Measurements from ENCODE around the gene VCPKMT.
A peak's percentile ranks its signal among the peaks of the same experiment; 100 is the strongest.

Gene VCPKMT

GRCh38 chr14:50067723-50068495, 48.5 kb downstream of the VCPKMT start:
- DNase-seq (ENCODE audit: low spot score), result no peak

GRCh38 chr14:50065583-50065982, 50.8 kb downstream of the VCPKMT start:
- DNase-seq (ENCODE audit: low spot score), result no peak

- DNase-seq (ENCODE audit: low spot score), result peak; percentile 71
Measured at GRCh38 chr14:50064993-50065392, 51.4 kb downstream of the VCPKMT start.

- no peak for DNase-seq (ENCODE audit: low spot score)
Measured at GRCh38 chr14:50063876-50064420, 52.4 kb downstream of the VCPKMT start.

- peak; percentile 67 for DNase-seq (ENCODE audit: low spot score)
Measured at GRCh38 chr14:50062438-50063085, 53.8 kb downstream of the VCPKMT start.

- peak; percentile 84 for DNase-seq (ENCODE audit: low spot score)
Measured at GRCh38 chr14:50061664-50062437, 54.5 kb downstream of the VCPKMT start.

- DNase-seq (ENCODE audit: low spot score), result no peak
Measured at GRCh38 chr14:50060871-50061663, 55.3 kb downstream of the VCPKMT start.

- no peak for DNase-seq (ENCODE audit: low spot score)
Measured at GRCh38 chr14:50059763-50060616, 56.4 kb downstream of the VCPKMT start.

Data from germinal center (tissue), 1 donor.